ENCODE data around the gene MTMR2. TPM values are rescaled to one million over a fixed set of nuclear protein-coding genes. Genes with fewer than 3 reads are reported as not detected.
A peak's percentile ranks its signal among the peaks of the same experiment; 100 is the strongest.

The MTMR2 gene
- total and polyA plus RNA-seq, 2 of the 13 experiments (the other 11 are each of a cell fraction or from before 2014, with no cell fraction given): 12.7 to 22.3 TPM

DNA sequence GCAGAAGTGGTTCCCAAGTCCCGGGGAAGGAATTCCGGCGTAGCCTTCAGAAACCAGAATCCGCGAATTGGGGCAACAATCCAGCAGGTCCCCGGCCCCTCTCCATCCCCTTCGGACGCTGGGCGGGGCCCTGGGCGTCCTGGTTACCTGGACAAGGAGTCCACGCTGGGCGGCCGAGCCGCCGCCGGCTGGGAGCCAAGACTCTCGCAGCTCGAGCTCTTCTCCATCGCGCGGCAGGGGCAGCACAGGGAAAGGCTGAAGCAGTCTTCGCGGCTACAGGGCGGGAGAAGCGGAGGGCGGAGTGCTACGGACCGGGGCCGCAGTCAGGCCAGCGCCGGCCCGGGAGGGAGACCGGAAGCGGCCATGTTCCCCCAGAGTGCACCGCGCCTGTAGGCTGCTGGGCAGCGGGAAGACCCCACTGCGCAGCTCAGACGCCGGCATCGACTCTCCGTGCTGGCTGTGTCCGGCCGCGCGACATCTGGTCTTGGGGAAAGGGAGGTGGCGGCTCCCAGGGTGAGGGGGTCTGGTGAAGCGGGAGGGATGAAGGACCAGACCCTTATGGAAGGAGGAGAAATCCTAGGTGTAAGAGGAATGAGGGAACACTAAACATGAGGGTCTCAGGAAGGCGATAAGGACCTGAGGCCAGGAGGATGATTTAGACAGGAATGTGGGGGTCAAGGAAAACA lies at the start of gene MTMR2 (continued):
- no peak for TF ChIP-seq NFE2 (CRISPR knock-in tag; IDR thresholded peaks at IDR 0.05)
- TF ChIP-seq, protein P1, sequence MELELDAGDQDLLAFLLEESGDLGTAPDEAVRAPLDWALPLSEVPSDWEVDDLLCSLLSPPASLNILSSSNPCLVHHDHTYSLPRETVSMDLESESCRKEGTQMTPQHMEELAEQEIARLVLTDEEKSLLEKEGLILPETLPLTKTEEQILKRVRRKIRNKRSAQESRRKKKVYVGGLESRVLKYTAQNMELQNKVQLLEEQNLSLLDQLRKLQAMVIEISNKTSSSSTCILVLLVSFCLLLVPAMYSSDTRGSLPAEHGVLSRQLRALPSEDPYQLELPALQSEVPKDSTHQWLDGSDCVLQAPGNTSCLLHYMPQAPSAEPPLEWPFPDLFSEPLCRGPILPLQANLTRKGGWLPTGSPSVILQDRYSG (CRISPR knock-in tag; IDR thresholded peaks at IDR 0.05): no peak
- TF ChIP-seq SMARCE1 (IDR thresholded peaks at IDR 0.05; ENCODE audit: borderline replicate concordance): no peak
- TF ChIP-seq ZNF121 (CRISPR knock-in tag; IDR thresholded peaks at IDR 0.05): no peak
- TF ChIP-seq, protein P2, sequence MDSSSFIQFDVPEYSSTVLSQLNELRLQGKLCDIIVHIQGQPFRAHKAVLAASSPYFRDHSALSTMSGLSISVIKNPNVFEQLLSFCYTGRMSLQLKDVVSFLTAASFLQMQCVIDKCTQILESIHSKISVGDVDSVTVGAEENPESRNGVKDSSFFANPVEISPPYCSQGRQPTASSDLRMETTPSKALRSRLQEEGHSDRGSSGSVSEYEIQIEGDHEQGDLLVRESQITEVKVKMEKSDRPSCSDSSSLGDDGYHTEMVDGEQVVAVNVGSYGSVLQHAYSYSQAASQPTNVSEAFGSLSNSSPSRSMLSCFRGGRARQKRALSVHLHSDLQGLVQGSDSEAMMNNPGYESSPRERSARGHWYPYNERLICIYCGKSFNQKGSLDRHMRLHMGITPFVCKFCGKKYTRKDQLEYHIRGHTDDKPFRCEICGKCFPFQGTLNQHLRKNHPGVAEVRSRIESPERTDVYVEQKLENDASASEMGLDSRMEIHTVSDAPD (CRISPR knock-in tag; IDR thresholded peaks at IDR 0.05): no peak
- TF ChIP-seq, protein P3, sequence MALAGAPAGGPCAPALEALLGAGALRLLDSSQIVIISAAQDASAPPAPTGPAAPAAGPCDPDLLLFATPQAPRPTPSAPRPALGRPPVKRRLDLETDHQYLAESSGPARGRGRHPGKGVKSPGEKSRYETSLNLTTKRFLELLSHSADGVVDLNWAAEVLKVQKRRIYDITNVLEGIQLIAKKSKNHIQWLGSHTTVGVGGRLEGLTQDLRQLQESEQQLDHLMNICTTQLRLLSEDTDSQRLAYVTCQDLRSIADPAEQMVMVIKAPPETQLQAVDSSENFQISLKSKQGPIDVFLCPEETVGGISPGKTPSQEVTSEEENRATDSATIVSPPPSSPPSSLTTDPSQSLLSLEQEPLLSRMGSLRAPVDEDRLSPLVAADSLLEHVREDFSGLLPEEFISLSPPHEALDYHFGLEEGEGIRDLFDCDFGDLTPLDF (CRISPR knock-in tag; IDR thresholded peaks at IDR 0.05): peak; percentile 76
- TF ChIP-seq ZMAT3 (CRISPR knock-in tag; conservative IDR thresholded peaks at IDR 0.05): peak; percentile 93
- peak; percentile 96; the same call in 1 of the 2 replicates for TF ChIP-seq KAT7 (CRISPR knock-in tag; IDR thresholded peaks at IDR 0.05; ENCODE audit: borderline replicate concordance)
- 0 out of 2 replicates have a peak, but pooled peaks have one; percentile 29 for TF ChIP-seq ZNF34 (CRISPR knock-in tag; IDR thresholded peaks at IDR 0.05; ENCODE audit: borderline replicate concordance)
- TF ChIP-seq LRRFIP1 (CRISPR knock-in tag; conservative IDR thresholded peaks at IDR 0.05): no peak
- TF ChIP-seq, protein P4, sequence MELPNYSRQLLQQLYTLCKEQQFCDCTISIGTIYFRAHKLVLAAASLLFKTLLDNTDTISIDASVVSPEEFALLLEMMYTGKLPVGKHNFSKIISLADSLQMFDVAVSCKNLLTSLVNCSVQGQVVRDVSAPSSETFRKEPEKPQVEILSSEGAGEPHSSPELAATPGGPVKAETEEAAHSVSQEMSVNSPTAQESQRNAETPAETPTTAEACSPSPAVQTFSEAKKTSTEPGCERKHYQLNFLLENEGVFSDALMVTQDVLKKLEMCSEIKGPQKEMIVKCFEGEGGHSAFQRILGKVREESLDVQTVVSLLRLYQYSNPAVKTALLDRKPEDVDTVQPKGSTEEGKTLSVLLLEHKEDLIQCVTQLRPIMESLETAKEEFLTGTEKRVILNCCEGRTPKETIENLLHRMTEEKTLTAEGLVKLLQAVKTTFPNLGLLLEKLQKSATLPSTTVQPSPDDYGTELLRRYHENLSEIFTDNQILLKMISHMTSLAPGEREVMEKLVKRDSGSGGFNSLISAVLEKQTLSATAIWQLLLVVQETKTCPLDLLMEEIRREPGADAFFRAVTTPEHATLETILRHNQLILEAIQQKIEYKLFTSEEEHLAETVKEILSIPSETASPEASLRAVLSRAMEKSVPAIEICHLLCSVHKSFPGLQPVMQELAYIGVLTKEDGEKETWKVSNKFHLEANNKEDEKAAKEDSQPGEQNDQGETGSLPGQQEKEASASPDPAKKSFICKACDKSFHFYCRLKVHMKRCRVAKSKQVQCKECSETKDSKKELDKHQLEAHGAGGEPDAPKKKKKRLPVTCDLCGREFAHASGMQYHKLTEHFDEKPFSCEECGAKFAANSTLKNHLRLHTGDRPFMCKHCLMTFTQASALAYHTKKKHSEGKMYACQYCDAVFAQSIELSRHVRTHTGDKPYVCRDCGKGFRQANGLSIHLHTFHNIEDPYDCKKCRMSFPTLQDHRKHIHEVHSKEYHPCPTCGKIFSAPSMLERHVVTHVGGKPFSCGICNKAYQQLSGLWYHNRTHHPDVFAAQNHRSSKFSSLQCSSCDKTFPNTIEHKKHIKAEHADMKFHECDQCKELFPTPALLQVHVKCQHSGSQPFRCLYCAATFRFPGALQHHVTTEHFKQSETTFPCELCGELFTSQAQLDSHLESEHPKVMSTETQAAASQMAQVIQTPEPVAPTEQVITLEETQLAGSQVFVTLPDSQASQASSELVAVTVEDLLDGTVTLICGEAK (IDR thresholded peaks at IDR 0.05): no peak
- TF ChIP-seq, protein P4 (CRISPR knock-in tag; IDR thresholded peaks at IDR 0.05): peak; percentile 85
- no peak; the same call in 1 of the 2 replicates for TF ChIP-seq TOE1 (CRISPR knock-in tag; IDR thresholded peaks at IDR 0.05)
- TF ChIP-seq ZFP36L1 (CRISPR knock-in tag; IDR thresholded peaks at IDR 0.05): peak; percentile 72; the same call in 1 of the 2 replicates

Data from HepG2 (cell line).